B cell (primary cell): ENCODE results near the gene ATP23.

ENCODE experiments used
- EZH2 ChIP-seq: IDR thresholded peaks from 2 replicates; pipeline ENCODE4 v1.6.1; 2012; ENCODE audit warnings: borderline replicate concordance, low read depth, mild to moderate bottlenecking, moderate library complexity, low read length; ENCODE audit not compliant: insufficient read depth, poor library complexity, severe bottlenecking
- TF ChIP-seq, protein P1 (sequence below): fragments of 200-600 bp; IDR thresholded peaks from one replicate; pipeline ENCODE4 v1.8.0; 2022; ENCODE audit warnings: antibody characterized with exemption, mild to moderate bottlenecking

GRCh38 chr12:57918147-57918546 lies 23.2 kb upstream of the ATP23 start:
- TF ChIP-seq, protein P1, sequence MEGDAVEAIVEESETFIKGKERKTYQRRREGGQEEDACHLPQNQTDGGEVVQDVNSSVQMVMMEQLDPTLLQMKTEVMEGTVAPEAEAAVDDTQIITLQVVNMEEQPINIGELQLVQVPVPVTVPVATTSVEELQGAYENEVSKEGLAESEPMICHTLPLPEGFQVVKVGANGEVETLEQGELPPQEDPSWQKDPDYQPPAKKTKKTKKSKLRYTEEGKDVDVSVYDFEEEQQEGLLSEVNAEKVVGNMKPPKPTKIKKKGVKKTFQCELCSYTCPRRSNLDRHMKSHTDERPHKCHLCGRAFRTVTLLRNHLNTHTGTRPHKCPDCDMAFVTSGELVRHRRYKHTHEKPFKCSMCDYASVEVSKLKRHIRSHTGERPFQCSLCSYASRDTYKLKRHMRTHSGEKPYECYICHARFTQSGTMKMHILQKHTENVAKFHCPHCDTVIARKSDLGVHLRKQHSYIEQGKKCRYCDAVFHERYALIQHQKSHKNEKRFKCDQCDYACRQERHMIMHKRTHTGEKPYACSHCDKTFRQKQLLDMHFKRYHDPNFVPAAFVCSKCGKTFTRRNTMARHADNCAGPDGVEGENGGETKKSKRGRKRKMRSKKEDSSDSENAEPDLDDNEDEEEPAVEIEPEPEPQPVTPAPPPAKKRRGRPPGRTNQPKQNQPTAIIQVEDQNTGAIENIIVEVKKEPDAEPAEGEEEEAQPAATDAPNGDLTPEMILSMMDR = no peak
- TF ChIP-seq EZH2 = no peak
